Suppressor macrophage (primary cell): ENCODE data around the gene GPR137C.
A peak's percentile ranks its signal among the peaks of the same experiment; 100 is the strongest.
"Not testable (repeated sequence)": the region's sequence is repeated elsewhere in the genome, so short reads cannot be mapped to it uniquely, and the experiment has no call there.

Experiments
- DNase-seq, 4 experiments: peaks; one replicate each; pipeline ENCODE4 v3.0.0-alpha.2; 2020 to 2022

The GPR137C gene

DNA sequence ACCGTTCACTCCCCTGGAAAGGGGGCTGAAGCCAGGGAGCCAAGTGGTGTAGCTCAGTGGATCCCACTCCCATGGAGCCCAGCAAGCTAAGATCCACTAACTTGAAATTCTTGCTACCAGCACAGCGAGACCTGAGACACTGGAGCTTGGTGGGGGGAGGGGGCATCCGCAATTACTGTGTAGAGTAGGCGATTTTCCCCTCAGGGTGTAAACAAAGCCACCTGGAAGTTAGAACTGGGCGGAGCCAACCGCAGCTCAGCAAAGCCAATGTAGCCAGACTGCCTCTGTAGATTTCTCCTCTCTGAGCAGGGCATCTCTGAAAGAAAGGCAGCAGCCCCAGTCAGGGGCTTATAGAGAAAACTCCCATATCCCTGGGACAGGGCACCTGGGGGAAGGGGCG is 15.8 kb downstream of the GPR137C start:
- not testable (repeated sequence) for DNase-seq

GRCh38 chr14:52575858-52576257 is 23.2 kb downstream of the GPR137C start:
- no peak for DNase-seq

DNA sequence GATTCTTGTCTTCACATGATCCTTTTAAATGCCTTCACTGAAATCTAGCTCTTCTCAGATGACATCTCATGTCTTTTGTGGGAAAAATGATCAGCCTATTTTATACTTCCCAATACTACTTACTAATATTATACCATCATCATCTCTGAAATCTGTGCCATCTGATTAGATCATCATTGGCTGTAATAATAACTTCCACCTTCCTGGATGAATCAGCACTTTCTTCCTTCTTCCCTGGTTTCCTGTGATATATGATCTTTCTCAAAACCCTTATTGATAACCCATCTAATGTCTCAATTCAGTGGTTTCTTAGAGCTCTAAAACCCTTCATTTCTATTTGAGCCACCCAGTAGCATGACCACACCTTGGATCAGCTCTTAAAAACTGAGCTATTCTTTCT is 30.9 kb downstream of the GPR137C start:
- DNase-seq, result no peak

GRCh38 chr14:52589646-52590045 is 37.0 kb downstream of the GPR137C start:
- DNase-seq, result no peak

- DNase-seq, result no peak
Measured at GRCh38 chr14:52590318-52590717, 37.7 kb downstream of the GPR137C start.

DNA sequence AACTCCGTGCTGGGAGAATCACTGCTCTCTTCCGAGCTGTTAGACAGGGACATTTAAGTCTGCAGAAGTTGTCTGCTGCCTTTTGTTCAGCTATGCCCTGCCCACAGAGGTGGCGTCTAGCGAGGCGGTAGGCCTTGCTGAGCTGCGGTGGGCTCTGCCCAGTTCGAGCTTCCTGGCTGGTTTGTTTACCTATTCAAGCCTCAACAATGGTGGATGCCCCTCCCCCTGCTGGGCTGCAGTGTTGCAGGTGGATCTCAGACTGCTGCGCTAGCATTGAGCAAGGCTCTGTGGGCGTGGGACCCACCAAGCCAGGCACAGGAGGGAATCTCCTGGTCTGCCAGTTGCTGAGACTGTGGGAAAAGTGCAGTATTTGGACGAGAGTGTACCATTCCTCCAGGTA is 43.7 kb downstream of the GPR137C start:
- DNase-seq, result no peak

GRCh38 chr14:52596861-52597260 is 44.2 kb downstream of the GPR137C start:
- no peak for DNase-seq

DNA sequence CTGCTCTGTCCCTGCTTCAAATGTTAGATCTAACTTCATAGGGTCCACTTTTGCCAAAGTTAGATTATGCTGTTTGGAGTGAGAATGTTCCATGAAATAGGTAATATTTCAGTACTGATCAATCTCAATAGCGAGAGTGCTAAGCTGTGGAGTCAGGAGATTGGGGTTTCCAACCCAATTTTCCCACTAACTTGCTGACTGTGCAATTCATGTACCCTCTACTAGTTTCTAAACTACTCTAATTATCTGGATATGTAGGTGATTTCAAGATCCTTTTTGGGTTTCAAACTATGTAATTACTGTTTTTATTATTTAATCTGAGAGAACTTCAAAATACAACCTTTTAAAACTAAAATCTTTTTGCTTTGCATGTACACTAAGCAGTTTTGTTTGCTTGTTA is 45.9 kb downstream of the GPR137C start:
- no peak for DNase-seq

GRCh38 chr14:52599974-52600373 is 47.3 kb downstream of the GPR137C start:
- no peak for DNase-seq

- no peak for DNase-seq
Measured at GRCh38 chr14:52602131-52602530, 49.5 kb downstream of the GPR137C start.

DNA sequence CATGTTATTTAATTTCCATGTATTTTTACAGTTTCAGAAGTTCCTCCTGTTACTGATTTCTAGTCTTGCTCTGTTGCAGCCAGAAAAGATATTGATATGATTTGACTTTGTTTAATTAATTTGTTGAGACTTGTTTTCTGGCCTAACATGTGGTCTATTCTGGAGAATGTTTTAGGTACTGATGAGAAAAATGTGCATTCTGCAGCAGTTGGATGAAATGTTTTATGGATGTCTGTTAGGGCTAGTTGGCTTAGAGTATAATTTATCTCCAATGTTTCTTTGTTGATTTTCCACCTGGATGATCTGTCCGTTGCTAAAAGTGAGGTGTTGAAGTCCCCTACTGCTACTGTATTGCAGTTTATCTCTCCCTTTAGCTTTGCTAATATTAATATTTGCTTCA is 54.4 kb downstream of the GPR137C start:
- DNase-seq, result no peak

GRCh38 chr14:52609445-52610044 is 56.9 kb downstream of the GPR137C start:
- no peak for DNase-seq

DNA sequence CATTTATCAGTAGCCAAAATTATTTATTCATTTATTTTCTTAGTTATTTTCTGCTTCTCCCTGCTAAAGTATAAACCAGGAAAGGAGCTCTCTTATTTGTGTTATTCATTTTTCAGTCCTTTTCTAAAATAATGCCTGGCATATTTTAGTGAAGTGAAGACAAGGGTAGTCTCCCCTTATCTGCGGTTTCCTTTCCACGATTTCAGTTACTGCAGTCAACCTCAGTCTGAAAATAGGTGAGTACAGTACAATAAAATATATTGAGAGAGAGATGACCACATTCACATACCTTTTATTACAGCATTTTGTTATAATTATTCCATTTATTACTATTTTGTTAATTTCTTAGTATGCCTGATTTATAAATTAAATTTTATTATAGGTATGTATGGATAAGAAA is 57.6 kb downstream of the GPR137C start:
- DNase-seq, result no peak

GRCh38 chr14:52618602-52619001 is 66.0 kb downstream of the GPR137C start:
- no peak for DNase-seq

DNA sequence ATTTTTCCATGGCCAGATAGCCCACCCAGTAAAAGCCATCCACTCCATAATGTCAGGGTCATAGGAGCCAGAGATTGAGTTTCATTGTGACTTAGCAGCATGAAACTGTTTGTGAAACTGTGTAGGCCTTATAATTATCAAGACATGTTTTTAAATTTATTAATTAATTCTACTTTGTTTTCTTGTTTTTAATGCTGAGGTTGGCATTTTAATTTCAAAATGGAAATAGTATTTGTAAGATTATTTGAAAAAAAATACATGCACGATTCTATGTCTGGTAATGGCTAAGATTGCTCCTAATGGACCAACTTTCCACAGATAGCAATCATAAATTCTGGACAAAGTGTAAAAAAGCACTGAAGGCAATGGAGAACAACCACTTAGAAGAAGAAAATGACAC is 67.1 kb downstream of the GPR137C start:
- DNase-seq, result no peak

DNA sequence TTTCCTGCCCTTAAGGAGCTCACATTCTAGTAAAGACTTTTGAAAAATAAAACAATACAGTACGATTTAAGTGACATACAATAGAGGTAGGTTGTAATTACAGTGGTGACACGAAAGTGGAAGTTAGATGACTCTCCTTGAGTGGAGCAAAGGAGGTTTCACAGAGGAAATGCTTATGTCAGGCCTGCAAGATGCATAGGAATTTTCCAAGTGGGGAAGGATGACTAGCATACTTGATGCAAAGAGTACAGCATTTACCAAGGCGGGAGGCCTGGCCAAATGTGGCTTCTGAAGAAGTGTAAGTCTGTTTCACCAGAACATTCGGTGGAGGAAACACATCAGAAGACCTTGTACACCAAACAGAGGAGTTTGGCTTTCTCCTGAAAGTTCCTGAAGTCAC is 87.5 kb downstream of the GPR137C start:
- peak in 3 of 4 experiments; percentile 3 to 8 (median 6) for DNase-seq

DNA sequence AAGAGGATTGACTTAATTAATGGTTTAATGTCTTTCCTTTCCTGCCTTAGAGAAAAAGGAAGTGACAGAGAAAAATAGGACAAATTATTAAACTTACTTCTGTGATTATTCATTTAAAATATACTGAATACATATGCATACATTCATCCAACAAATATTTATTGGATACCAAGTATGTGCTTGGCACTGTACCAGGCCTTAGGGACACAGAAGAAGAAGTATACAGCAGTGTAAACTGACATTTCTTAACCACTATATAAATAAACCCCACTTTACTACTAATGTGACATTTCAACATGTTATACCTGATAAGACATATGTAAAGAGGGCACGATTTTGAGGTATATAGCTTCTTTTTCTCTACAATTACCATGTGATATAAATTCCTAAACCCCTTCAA is 89.1 kb downstream of the GPR137C start:
- no peak for DNase-seq

GRCh38 chr14:52649511-52649910 is 96.9 kb downstream of the GPR137C start:
- DNase-seq, result peak in 1 of 4 experiments; percentile 5

GRCh38 chr14:52650774-52651173 is 98.1 kb downstream of the GPR137C start:
- DNase-seq, result no peak

DNA sequence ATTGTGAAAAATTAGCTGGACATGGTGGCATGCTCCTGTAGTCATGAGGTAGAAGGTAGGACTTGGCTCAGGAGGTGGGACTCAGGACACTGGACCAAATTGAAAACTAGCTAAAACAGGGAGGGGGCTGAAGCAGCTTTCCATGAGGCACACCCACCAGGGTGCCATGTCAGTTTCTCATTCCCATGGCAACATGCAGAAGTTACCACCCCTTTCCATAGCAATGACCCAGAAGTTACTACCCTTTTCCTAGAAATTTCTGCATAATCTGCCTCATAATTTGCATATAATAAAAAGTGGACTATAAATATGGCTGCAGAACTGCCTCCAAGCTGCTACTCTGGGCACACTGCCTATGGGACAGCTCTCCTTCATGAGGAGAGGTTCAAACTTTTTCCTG is 104.3 kb downstream of the GPR137C start:
- no peak for DNase-seq

DNA sequence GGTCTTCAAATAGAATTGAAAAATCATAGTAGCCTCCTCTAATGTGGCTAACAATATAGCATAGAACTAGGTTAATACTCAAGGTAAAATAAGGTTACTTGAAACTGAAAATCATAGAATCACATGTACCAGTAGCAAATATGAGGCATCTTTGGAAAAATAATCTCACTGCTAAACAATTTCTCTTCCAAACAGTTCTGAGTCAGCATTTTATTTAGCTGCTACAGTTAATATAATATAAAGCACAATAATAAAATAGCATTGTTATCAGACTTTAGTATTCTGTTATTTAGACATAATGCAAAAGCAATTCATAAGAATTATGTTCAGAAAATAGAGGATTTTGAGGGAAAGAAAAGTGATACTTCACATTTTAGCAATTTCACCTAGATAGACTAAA is 107.7 kb downstream of the GPR137C start:
- DNase-seq, result no peak

- no peak for DNase-seq
Measured at GRCh38 chr14:52660832-52661231, 108.2 kb downstream of the GPR137C start.

GRCh38 chr14:52661314-52661713 is 108.7 kb downstream of the GPR137C start:
- no peak for DNase-seq

- no peak for DNase-seq
Measured at GRCh38 chr14:52663850-52664249, 111.2 kb downstream of the GPR137C start.

GRCh38 chr14:52678591-52678990 is 126.0 kb downstream of the GPR137C start:
- peak in 2 of 4 experiments; percentile 7 to 23 for DNase-seq
